AG04450 (cell line): ENCODE results near the gene ZSCAN10. TPM values are rescaled to one million over a fixed set of nuclear protein-coding genes. Genes with fewer than 3 reads are reported as not detected.
A peak's percentile ranks its signal among the peaks of the same experiment; 100 is the strongest.

ENCODE experiments used
- CTCF ChIA-PET: fragments of 300-600, 350-600 bp; formaldehyde crosslinking; extraction: SDS; loops from one replicate; lab custom pipeline; 2022; ENCODE audit warnings: antibody characterized with exemption, inconsistent platforms; lab: Charles Lee
- POLR2A ChIA-PET: fragments of 350-600 bp; formaldehyde crosslinking; extraction: SDS; loops from one replicate; lab custom pipeline; 2021; ENCODE audit warnings: antibody characterized with exemption, inconsistent platforms; lab: Yijun Ruan, JAX
- DNase-seq: peaks from one replicate; pipeline ENCODE4 v3.0.0-alpha.2; 2011; ENCODE audit warnings: low read depth, low spot score
- H3K27ac ChIP-seq: one replicate; pipeline ENCODE4 v1.5.1; 2012; ENCODE audit warnings: low read depth, low read length, control low read depth
- H3K27me3 ChIP-seq: one replicate; pipeline ENCODE4 v1.6.0; 2012; ENCODE audit warnings: low read length; ENCODE audit not compliant: control insufficient read depth, insufficient read depth
- H3K4me3 ChIP-seq: 2 replicates; pipeline ENCODE4 v1.5.1; 2011; ENCODE audit warnings: mild to moderate bottlenecking, low read depth, low read length, control low read depth
- H3K9me3 ChIP-seq: 2 replicates; pipeline ENCODE4 v1.5.1; 2012; ENCODE audit warnings: low read length; ENCODE audit not compliant: control insufficient read depth, insufficient read depth
- CTCF ChIP-seq: IDR thresholded peaks from 2 replicates; pipeline ENCODE4 v1.5.1; 2011; ENCODE audit warnings: low read depth, low read length, control low read depth, inconsistent platforms
- polyA plus RNA-seq: library from polyadenylated mRNA; depleted of rRNA; stranded (reverse); fragments of >200 nt; gene quantifications from 2 replicates; pipeline ENCODE4 v1.2.3, GENCODE V29; 2011

The ZSCAN10 gene
- polyA plus RNA-seq, 1 experiment: not detected

- Histone ChIP-seq H3K4me3 (peak overlapping the region; percentile 81), H3K27ac (peak overlapping the region; percentile 39), H3K9me3 (peaks cover 3% of the 10 kb centered on the region; the same call in 1 of the 2 replicates), H3K27me3 (no peaks in the 10 kb centered on the region)
- ChIA-PET POLR2A (interaction anchor here (0.6 to 2.4 kb wide), 7 partner anchors 10 to 76 kb away, joined by 3 to 27 read pairs (median 4); no protein-coding TSS in a partner anchor), CTCF (interaction anchor here (0.6 to 1.2 kb wide), 4 partner anchors 11 to 93 kb away, joined by 3 read pairs; no protein-coding TSS in a partner anchor)
- DNase-seq: no peak
- TF ChIP-seq CTCF: no peak
Observed at GRCh38 chr16:3135126-3135715, 36.1 kb upstream of the ZSCAN10 start.

GRCh38 chr16:3134338-3135125 is 35.4 kb upstream of the ZSCAN10 start, which contains the start of gene ZNF213:
Gene ZNF213, plus strand, starts transcription at chr16:3135029. Its CDS starts 2,252 bp downstream, at chr16:3137281.
- Histone ChIP-seq H3K27me3 (no peaks in the 10 kb centered on the region), H3K9me3 (peaks cover 3% of the 10 kb centered on the region; the same call in 1 of the 2 replicates), H3K4me3 (peak within 1 kb of the TSS; percentile 97), H3K27ac (peak within 1 kb of the TSS; percentile 85)
- no peak for TF ChIP-seq CTCF
- DNase-seq: peak; percentile 93
- ChIA-PET CTCF (interaction anchor here (0.6 to 1.2 kb wide), 6 partner anchors 11 to 102 kb away, joined by 3 to 4 read pairs (median 3); partner anchors contain the start of gene BICDL2), POLR2A (interaction anchor here (0.5 to 2.4 kb wide), 8 partner anchors 9 to 75 kb away, joined by 3 to 27 read pairs (median 4); no protein-coding TSS in a partner anchor)

GRCh38 chr16:3133844-3134243 is 34.8 kb upstream of the ZSCAN10 start:
- H3K4me3 ChIP-seq: peak overlapping the region; percentile 97
- H3K9me3 ChIP-seq: peaks cover 3% of the 10 kb centered on the region; the same call in 1 of the 2 replicates
- no peak for DNase-seq
- CTCF ChIA-PET: interaction anchor here (0.8 to 1.2 kb wide), 4 partner anchors 16 to 102 kb away, joined by 3 to 4 read pairs (median 3); partner anchors contain the start of gene BICDL2
- no peaks in the 10 kb centered on the region for H3K27me3 ChIP-seq
- H3K27ac ChIP-seq: peak overlapping the region; percentile 85
- POLR2A ChIA-PET: interaction anchor here (2.3 to 2.4 kb wide), 2 partner anchors 8 to 15 kb away, joined by 12 to 27 read pairs; no protein-coding TSS in a partner anchor
- no peak for TF ChIP-seq CTCF

DNA sequence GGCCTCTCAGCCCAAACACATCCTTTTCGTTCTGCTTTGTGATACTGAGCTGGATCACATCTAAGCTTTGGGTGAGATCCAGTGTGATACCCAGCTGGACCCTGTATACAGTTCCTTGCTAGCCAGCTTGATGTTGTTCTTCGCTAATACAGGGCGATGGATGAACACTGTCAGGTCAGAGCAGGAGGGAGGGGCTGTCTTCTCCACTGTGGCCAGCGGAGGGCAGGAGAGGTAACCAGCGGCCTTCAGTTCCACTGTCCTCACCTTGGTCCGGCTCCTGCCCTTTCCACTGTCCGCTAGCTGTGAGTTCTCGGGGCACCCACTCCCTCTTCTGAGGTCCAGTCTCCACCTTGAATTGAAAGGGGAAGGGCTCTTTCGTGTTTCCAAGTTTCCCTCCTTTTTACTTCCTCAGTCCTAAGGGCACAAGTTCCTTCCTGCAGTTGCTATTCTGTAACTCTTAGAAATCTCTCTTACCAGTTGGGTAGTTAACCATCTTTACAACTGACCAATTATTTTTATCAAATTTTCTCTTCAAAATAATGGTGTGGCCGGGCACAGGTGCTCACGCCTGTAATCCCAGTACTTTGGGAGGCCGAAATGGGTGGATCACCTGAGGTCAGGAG is 32.8 kb upstream of the ZSCAN10 start:
- no peak for DNase-seq
- CTCF ChIA-PET: interaction anchor here (0.5 to 1.9 kb wide), 10 partner anchors 8 to 306 kb away, joined by 3 to 8 read pairs (median 5); no protein-coding TSS in a partner anchor
- no peak overlapping the region for H3K27ac ChIP-seq
- no peaks in the 10 kb centered on the region for H3K27me3 ChIP-seq
- peak; percentile 68 for TF ChIP-seq CTCF
- POLR2A ChIA-PET: no interaction called here
- H3K4me3 ChIP-seq: no peak overlapping the region
- peaks cover 3% of the 10 kb centered on the region; the same call in 1 of the 2 replicates for H3K9me3 ChIP-seq
